Mucosa of rectum (tissue), 2 donors: ENCODE data around the gene FZD4.
"Not testable (repeated sequence)": the region's sequence is repeated elsewhere in the genome, so short reads cannot be mapped to it uniquely, and the experiment has no call there.

Source experiments
- H3K27ac ChIP-seq, 2 donors: one replicate each; pipeline ENCODE4 v1.7.0; 2013; ENCODE audit warnings: inconsistent platforms in 2 of 2, low read depth in 2 of 2, low read length in 2 of 2
- H3K27me3 ChIP-seq, 2 donors: one replicate each; pipeline ENCODE4 v1.7.0; 2013; ENCODE audit warnings: low read length in 2 of 2; ENCODE audit not compliant: control insufficient read depth in 2 of 2, insufficient read depth in 2 of 2
- H3K36me3 ChIP-seq, 2 donors: one replicate each; pipeline ENCODE4 v1.7.0; 2013; ENCODE audit warnings: low read length in 2 of 2; ENCODE audit not compliant: control insufficient read depth in 2 of 2, insufficient read depth in 2 of 2
- H3K4me1 ChIP-seq, 2 donors: one replicate each; pipeline ENCODE4 v1.7.0; 2013; ENCODE audit warnings: low read length in 2 of 2, mild to moderate bottlenecking in 1 of 2; ENCODE audit not compliant: control insufficient read depth in 2 of 2, insufficient read depth in 2 of 2
- H3K4me3 ChIP-seq, 2 donors: one replicate each; pipeline ENCODE4 v1.7.0; 2013; ENCODE audit warnings: low read length in 2 of 2
- H3K9ac ChIP-seq, 2 donors: one replicate each; pipeline ENCODE4 v1.7.0; 2013; ENCODE audit warnings: low read length in 2 of 2, low read depth in 1 of 2, mild to moderate bottlenecking in 1 of 2
- H3K9me3 ChIP-seq, 2 donors: one replicate each; pipeline ENCODE4 v1.7.0; 2013; ENCODE audit warnings: low read length in 2 of 2; ENCODE audit not compliant: control insufficient read depth in 2 of 2
- donor health status: healthy.
- donor health status: Normal muscosa, but diverticular disease.

Gene FZD4

GRCh38 chr11:86926975-86927374, 28.2 kb downstream of the FZD4 start:
- Histone ChIP-seq H3K27ac (no peak overlapping the region), H3K4me1 (peaks cover 0 to 6% of the 10 kb centered on the region in 2 donors), H3K4me3 (no peak overlapping the region)

DNA sequence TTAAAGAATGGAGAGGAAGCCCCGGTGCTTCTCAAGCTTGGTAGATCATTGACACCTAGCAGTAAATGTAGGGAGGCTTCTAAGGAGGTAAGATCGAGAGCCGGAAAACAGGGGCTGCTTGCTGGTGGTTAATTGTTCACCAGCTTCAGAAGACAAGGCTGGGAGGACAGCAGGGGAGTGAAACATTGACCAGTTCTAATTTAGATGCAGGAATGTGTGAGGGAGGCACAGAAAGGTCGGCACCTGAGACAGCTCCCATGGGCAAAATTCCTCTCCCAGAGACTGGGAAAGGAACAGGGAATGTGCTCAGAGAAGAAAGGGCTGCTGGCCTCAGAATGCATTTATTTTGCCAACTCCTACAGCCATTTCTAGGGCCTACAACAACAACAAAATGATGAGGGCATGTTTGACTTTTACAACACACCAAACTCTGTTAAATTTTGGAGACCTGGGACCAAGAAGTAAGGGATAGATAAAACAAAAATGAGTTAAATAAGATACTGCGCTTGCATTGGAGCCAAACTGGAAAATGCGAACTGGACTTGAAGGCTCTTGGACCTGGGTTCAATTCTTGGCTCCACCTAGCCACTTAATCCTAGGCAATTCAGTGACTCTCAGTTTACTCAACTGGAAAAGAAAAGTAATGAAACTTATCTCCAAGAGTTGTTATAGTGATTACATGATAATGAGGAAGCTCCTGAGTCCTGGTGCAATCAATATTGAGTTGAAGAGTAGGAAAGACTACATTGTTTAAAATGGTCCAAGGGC, 31.0 kb downstream of the FZD4 start:
- Histone ChIP-seq H3K4me3 (no peak overlapping the region), H3K27me3 (no peaks in the 10 kb centered on the region), H3K27ac (no peak overlapping the region), H3K36me3 (no peaks in the 10 kb centered on the region), H3K9me3 (no peaks in the 10 kb centered on the region), H3K9ac (no peak overlapping the region), H3K4me1 (peaks cover 0 to 6% of the 10 kb centered on the region in 2 donors)

More at GRCh38 chr11:86926975-86927374, 28.2 kb downstream of the FZD4 start:
- Histone ChIP-seq H3K9me3 (no peaks in the 10 kb centered on the region), H3K36me3 (no peaks in the 10 kb centered on the region), H3K27me3 (no peaks in the 10 kb centered on the region), H3K9ac (no peak overlapping the region)

DNA sequence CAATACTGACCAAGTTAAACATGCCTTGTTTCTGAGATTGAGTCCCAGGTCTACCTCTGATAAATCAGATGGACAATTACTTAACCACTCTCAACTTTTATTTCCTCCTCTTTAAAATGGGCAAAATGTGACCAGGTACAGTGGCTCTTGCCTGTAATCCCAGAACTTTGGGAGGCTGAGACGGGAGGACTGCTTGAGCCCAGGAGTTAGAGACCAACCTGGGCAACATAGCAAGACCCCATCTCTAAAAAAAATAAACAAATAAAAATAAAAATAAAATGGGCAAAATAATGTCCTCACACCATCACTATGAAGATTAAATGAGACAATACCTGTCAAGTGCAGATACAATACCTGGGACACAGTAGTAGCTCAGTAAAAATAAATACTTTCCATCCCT, 33.0 kb downstream of the FZD4 start:
- Histone ChIP-seq H3K4me1 (peaks cover 0 to 6% of the 10 kb centered on the region in 2 donors), H3K36me3 (no peaks in the 10 kb centered on the region), H3K27ac (no peak overlapping the region)

DNA sequence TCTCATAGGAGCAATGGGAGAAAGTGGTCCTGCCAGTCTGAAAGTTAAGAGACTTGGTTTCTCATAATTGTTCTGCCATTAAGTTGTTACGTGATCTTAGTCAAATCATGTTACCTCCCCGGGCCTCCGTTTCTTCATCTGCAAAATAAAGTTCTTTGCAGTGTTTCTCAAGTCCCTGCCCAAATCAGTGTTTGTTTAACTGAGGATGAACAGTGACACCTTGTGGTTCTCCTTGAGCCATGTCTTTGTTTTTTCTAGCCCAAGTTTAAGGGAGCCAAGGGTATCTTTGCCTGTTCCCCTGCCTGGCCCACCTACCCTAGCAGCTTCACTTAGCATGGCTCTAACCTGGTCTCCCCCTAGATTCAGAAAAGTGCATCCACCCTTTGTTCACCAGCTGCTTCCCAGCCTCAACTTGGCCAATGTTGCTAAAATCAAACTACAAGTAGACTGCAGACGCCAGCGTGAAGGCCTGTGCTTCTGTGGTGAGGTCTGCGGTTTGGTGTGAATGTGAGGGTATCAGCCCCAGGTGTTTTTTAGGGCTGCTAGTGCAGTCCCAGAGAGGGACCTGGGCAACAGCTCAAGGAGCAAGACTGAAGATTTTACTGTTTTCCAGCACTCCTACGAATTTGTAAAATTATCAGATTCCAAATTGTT, 35.5 kb downstream of the FZD4 start:
- Histone ChIP-seq H3K36me3 (no peaks in the 10 kb centered on the region), H3K27ac (no peak overlapping the region), H3K4me3 (no peak overlapping the region), H3K27me3 (no peaks in the 10 kb centered on the region), H3K4me1 (peaks cover 6 to 7% of the 10 kb centered on the region in 2 donors), H3K9me3 (no peaks in the 10 kb centered on the region), H3K9ac (no peak overlapping the region)

More for the DNA sequence above, 33.0 kb downstream of the FZD4 start:
- Histone ChIP-seq H3K9me3 (no peaks in the 10 kb centered on the region), H3K27me3 (no peaks in the 10 kb centered on the region), H3K4me3 (no peak overlapping the region), H3K9ac (no peak overlapping the region)

DNA sequence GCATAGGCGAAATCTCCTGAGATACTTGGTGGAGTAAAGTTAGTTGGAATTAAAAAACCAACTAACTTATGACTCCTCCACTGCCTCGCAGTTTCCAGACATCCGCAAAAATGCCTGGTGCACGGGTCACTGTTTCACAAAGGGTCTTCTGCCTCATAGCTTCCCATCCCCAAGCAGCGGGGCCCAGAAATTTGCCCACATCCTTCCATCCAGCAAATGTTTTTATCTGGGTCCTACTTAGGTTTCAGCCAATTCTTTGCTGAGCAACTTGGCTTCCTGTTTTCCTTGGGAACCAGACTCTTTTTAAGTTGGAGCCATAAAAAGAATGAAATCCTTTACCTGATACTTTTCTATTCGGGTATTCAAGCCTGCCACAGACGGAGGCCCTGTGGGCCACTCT, 36.2 kb downstream of the FZD4 start:
- no peaks in the 10 kb centered on the region for H3K36me3 ChIP-seq

DNA sequence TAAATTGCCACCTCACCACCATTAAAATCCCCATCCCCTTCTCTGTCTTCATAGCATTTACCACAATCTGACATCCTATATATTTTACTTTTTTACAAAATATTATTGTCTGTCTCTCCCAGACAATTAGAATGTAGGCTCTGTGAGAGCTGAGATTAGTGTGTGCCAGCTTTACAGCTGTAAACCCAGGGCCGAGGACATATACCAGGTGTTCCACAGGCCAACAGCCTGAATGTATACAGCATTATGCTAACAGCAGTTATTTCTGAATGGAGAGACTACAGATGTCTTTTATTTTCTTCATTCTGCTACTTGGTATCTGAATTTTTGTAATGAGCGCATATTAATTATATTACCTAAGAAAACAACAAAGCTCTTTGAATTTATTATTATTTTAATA, 36.7 kb downstream of the FZD4 start:
- Histone ChIP-seq H3K27ac (no peak overlapping the region), H3K4me1 (peaks cover 0 to 7% of the 10 kb centered on the region in 2 donors), H3K9ac (no peak overlapping the region), H3K27me3 (no peaks in the 10 kb centered on the region), H3K36me3 (no peaks in the 10 kb centered on the region), H3K4me3 (no peak overlapping the region), H3K9me3 (no peaks in the 10 kb centered on the region)

More for the DNA sequence above, 36.2 kb downstream of the FZD4 start:
- H3K9ac ChIP-seq, result no peak overlapping the region
- H3K27me3 ChIP-seq, result no peaks in the 10 kb centered on the region
- H3K9me3 ChIP-seq, result no peaks in the 10 kb centered on the region
- H3K4me3 ChIP-seq, result no peak overlapping the region
- peaks cover 0 to 7% of the 10 kb centered on the region in 2 donors for H3K4me1 ChIP-seq
- H3K27ac ChIP-seq, result no peak overlapping the region

DNA sequence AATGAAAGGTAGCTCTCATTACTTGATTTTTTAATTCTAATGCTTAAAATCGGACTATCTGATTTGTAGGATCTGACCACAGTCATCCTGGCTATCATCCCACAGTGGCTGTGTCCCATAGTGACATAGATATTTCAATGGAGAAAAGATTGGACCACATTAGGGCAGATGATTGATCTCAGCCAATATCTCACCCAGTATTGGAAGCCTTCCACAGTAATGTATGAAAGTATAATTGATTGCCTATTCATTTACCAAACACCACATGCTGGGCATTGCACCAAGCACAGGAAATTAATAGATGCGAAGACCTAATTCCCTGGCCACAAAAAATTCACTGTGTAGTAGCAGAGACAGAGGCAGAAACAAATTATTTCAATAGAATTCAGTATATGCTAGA, 37.6 kb downstream of the FZD4 start:
- H3K4me1 ChIP-seq, result peaks cover 0 to 7% of the 10 kb centered on the region in 2 donors
- no peaks in the 10 kb centered on the region for H3K27me3 ChIP-seq
- no peak overlapping the region for H3K27ac ChIP-seq
- H3K9ac ChIP-seq, result no peak overlapping the region
- no peak overlapping the region for H3K4me3 ChIP-seq
- no peaks in the 10 kb centered on the region for H3K36me3 ChIP-seq
- no peaks in the 10 kb centered on the region for H3K9me3 ChIP-seq

- no peaks in the 10 kb centered on the region for H3K27me3 ChIP-seq
- peaks cover 0 to 7% of the 10 kb centered on the region in 2 donors for H3K4me1 ChIP-seq
- no peaks in the 10 kb centered on the region for H3K36me3 ChIP-seq
- H3K4me3 ChIP-seq, result no peak overlapping the region
- peak overlapping the region in 1 of 2 donors; percentile 32 for H3K27ac ChIP-seq
- no peaks in the 10 kb centered on the region for H3K9me3 ChIP-seq
- H3K9ac ChIP-seq, result no peak overlapping the region
Observed at GRCh38 chr11:86916330-86916729, 38.9 kb downstream of the FZD4 start.

- not testable (repeated sequence) for H3K9ac ChIP-seq, H3K27me3 ChIP-seq, H3K36me3 ChIP-seq, H3K4me1 ChIP-seq, H3K9me3 ChIP-seq, H3K4me3 ChIP-seq
- H3K27ac ChIP-seq, result peak overlapping the region in 1 of 2 donors; percentile 32
Observed at GRCh38 chr11:86915850-86916249, 39.3 kb downstream of the FZD4 start.

GRCh38 chr11:86914865-86915519, 40.2 kb downstream of the FZD4 start:
- no peak overlapping the region for H3K27ac ChIP-seq
- H3K9ac ChIP-seq, result no peak overlapping the region

More at GRCh38 chr11:86914865-86915519, 40.2 kb downstream of the FZD4 start:
- Histone ChIP-seq H3K4me3 (no peak overlapping the region), H3K27me3 (no peaks in the 10 kb centered on the region), H3K9me3 (no peaks in the 10 kb centered on the region), H3K36me3 (no peaks in the 10 kb centered on the region), H3K4me1 (peaks cover 0 to 7% of the 10 kb centered on the region in 2 donors)
